H1 (cell line): Measurements from ENCODE around the gene CD38.

Experiments
- HDAC2 ChIP-seq, 2 experiments: fragments of 300-600 bp in 1 of 2; sonication (generic) in 1 of 2; IDR thresholded peaks; 2 replicates each; pipeline ENCODE4 v1.6.1; 2011 to 2012; ENCODE audit warnings: low read depth in 2 of 2, low read length in 2 of 2, mild to moderate bottlenecking in 2 of 2, moderate library complexity in 2 of 2, borderline replicate concordance in 1 of 2, inconsistent platforms in 1 of 2
- POLR2AphosphoS5 ChIP-seq: IDR thresholded peaks from 2 replicates; pipeline ENCODE4 v1.6.1; 2011; ENCODE audit warnings: low read depth, low read length
- TF ChIP-seq, protein P1 (sequence below), 3 experiments: IDR thresholded peaks; 1 replicate in 2 of 3; 2 replicates in 1 of 3; pipeline versions ENCODE4 v1.5.1 to v1.6.1; 2011; ENCODE audit warnings: low read length in 3 of 3, mild to moderate bottlenecking in 3 of 3, inconsistent platforms in 2 of 3, low read depth in 1 of 3, moderate library complexity in 1 of 3; ENCODE audit not compliant: insufficient read depth in 1 of 3; ENCODE audit errors: control extremely low read depth in 1 of 3

DNA sequence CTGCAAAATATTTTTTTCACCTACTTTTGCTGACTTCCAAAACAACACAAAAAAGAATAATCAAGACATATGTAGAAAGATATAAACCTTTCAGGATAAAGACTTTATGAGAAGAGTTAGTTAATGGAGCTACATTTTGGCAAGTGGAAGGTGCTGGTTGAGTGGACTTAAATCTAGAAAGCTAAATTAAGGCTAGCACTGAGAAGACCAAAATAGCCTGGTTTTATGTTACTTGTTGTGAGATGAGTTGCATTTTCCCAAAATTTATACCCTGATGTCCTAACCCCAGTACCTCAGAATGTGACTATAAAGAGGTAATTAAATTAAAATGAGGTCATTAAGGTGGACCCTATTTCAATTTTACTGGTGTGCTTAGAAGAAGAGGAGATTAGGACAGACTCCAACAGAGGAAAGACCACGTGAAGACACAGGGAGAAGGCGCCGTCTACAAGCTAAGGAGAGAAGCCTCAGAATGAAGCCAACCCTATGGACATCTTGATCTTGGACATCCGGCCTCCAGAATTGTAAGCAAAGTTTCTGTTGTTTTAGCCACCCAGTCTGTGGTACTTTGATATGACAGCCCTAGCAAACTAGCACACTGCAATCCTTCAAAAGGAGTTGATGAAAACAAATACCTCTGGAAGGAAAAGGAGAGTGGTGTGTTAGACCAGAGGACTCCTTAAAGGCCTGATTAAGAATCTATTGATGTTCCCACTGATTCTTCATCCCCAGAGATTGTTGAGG is 93.0 kb downstream of the CD38 start:
- no peak for TF ChIP-seq POLR2AphosphoS5
- TF ChIP-seq HDAC2 (IDR thresholded peaks at IDR 0.05; ENCODE audit: borderline replicate concordance in 1 of 2, low read depth in 2 of 2, low read length in 2 of 2) = no peak
- TF ChIP-seq, protein P1, sequence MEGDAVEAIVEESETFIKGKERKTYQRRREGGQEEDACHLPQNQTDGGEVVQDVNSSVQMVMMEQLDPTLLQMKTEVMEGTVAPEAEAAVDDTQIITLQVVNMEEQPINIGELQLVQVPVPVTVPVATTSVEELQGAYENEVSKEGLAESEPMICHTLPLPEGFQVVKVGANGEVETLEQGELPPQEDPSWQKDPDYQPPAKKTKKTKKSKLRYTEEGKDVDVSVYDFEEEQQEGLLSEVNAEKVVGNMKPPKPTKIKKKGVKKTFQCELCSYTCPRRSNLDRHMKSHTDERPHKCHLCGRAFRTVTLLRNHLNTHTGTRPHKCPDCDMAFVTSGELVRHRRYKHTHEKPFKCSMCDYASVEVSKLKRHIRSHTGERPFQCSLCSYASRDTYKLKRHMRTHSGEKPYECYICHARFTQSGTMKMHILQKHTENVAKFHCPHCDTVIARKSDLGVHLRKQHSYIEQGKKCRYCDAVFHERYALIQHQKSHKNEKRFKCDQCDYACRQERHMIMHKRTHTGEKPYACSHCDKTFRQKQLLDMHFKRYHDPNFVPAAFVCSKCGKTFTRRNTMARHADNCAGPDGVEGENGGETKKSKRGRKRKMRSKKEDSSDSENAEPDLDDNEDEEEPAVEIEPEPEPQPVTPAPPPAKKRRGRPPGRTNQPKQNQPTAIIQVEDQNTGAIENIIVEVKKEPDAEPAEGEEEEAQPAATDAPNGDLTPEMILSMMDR (IDR thresholded peaks at IDR 0.05; ENCODE audit: control extremely low read depth in 1 of 3, insufficient read depth in 1 of 3, low read depth in 1 of 3, low read length in 3 of 3) = no peak
